GM19463 (cell line): ENCODE data around the gene CADM1.

Experiments used
- ATAC-seq: cut with Tn5 transposase; IDR thresholded peaks from one replicate; pipeline ENCODE4 v1.9.1; 2021; ENCODE audit warnings: mild to moderate bottlenecking, moderate library complexity; ENCODE audit not compliant: unreplicated experiment

Gene CADM1

DNA sequence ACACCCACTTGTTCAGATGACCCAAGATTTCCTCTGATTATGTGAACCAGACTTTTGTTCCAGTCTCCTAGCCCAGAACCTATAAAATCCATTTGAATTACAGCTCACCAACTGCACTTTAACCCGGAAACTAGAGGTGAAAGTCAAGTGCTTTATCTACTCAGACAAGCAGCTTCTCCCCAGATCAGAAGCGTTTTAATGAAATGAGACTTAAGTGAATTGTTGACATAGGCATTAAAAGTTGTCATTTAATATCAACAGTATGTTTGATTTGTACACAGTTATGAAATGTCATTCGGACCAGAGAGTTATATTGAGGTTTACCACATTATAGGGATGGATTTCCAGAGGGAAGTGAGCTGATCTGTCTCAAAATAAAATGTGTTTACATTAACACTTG lies 52.0 kb downstream of the CADM1 start:
- ATAC-seq, result no peak

DNA sequence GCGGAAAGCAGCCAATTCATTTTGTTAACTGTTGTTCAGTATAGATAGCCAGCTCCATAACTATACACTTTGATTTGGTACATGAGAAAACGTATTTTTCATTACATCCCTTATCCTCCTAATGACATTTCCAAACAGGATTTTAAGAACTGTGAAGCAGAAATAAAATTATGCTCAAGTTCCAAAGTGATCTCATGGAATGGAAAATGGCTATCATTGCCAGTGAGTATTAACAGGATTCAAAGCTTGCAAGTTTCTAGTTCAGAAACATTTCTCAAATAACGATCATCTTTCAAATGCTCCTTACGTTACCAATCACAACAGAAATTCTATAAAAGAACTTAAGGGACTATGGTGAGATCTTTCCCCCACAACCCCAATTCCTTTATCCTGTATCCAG lies 53.7 kb downstream of the CADM1 start:
- ATAC-seq, result no peak

GRCh38 chr11:115447273-115447864 lies 56.8 kb downstream of the CADM1 start:
- ATAC-seq, result no peak

DNA sequence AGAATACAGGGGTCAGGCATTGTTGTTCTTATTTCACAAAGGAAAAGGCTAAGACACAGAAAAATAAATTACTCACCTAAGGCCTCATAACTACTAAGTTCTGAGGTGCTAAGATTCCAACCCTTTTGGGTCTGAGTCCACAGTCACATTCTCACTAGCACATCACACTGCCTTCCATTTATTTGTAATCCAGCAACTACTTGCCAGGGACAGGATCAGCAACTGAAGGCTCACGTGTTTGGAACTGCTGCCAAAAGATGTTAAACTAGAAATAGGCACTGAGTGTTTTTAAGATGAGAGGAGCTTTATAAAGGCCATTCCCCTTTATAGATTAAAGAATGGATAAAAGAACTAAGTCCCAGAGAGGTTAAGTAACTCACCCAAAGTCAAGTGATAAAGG lies 58.0 kb downstream of the CADM1 start:
- no peak for ATAC-seq

DNA sequence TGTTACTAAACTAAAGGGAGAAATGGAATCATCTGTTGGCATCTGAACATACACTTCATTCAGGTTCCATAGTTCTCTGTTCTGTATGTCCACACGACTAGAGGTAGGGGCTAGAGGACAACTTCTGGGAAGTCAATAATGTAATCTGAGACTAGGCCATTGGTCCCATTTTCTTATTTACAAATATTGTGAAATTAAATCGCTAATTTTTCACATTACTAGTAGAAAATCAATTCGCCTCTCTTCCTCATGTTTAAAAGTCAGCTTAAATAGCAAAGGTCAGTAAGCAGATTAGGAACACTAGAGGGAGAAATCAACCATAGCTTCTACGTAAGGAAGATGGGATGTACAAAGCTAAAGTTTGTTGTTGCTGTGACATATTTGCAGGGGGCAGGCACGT lies 59.7 kb downstream of the CADM1 start:
- ATAC-seq, result no peak

DNA sequence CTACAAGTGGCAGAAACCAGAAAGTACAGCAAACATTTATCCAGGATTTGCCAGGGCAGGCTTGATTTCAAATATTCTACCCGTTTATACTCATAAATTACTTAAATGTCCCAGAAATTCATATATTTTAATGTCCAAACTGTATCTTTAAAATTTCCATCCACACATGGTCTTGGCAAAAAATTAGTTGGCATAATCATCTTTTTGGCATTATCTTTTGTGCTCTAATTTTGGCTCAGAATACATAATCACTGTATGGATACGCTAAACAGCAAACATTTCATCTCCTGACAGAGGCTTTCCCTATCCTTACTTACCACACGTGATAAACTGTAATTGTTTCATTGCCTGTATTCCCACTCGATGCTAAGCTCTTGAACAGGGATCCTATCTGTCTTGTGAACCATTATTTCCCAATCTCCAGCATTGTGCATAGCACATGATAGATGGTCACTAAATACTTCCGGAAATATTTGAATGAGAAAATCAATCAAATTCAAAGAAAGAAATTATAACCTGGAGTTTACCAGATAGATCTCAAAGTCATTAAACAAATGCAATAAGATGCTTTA lies 64.2 kb downstream of the CADM1 start:
- ATAC-seq, result no peak

GRCh38 chr11:115439385-115439784 lies 64.8 kb downstream of the CADM1 start:
- ATAC-seq, result no peak

GRCh38 chr11:115437902-115438575 lies 66.2 kb downstream of the CADM1 start:
- no peak for ATAC-seq

- no peak for ATAC-seq
These were observed 73.9 kb downstream of the CADM1 start for GRCh38 chr11:115430345-115430744.

DNA sequence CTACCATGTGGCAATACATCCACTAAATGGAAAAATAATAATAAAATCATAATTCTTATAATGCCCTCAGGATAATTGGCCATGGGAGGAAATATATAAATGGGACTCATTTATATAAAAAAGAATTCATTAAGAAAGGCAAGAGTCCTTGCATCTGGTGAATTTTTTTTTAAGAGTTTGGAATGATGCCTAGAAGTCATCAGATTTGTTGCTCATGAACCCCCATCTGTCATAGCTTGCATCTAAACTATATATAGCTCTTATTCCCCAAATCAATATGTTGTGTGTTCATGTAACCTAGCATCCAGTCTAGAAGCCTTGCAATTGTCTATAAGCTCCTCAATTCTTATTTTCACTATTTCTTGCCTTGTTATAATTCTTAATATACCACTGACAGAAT lies 75.9 kb downstream of the CADM1 start:
- ATAC-seq, result no peak

GRCh38 chr11:115425816-115426215 lies 78.4 kb downstream of the CADM1 start:
- no peak for ATAC-seq

DNA sequence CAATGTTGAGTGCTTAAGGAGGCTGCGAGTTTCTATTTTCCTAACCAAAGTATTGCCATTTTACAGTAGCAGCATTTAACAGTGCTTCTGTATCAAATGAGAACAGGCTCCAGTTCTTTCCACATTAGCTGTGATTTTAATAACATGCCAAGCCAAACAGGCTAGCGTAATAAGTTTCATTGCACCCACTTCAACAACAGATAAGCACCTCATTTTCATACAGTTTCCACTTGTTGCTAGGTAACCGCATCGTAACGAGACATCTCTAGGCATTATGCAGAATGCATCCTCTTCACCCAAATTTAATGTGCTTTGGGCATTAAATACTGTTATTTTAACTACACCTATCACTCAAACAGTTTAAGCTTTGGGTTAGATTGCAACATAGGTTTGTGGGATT lies 79.0 kb downstream of the CADM1 start:
- ATAC-seq, result no peak

DNA sequence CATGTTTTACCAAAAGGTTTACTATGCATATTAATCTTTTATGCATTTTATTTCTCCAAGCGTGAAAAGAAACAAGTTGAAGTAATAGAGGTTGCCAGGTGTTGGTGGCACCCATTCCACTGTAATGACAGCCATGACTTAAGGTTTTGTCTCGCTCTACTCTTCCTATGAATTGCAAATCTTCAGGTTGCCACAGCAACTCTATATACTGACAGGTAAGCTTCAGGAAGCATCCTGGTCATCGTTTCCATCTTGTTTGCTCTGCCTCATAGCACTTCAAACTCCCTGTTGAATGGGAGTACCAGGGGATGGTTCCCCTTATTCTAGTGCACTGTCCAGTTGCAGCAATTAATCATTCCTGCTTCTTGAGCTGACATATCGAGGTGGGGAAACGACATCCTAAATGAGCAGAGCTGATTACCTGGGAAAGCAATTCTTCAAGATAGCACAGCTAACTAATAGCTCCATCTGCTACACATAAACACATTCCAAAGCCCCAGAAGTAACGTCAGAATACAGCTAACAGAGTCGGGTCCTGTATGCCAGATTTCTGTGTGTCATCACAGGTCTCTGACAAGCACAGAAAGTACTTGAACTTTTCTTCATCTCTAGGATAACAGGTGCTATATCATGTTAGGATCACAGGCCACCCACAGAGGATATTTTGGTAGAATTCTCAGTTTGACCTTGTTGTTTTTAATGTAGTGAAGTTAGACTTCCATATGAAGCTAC lies 80.3 kb downstream of the CADM1 start:
- no peak for ATAC-seq

DNA sequence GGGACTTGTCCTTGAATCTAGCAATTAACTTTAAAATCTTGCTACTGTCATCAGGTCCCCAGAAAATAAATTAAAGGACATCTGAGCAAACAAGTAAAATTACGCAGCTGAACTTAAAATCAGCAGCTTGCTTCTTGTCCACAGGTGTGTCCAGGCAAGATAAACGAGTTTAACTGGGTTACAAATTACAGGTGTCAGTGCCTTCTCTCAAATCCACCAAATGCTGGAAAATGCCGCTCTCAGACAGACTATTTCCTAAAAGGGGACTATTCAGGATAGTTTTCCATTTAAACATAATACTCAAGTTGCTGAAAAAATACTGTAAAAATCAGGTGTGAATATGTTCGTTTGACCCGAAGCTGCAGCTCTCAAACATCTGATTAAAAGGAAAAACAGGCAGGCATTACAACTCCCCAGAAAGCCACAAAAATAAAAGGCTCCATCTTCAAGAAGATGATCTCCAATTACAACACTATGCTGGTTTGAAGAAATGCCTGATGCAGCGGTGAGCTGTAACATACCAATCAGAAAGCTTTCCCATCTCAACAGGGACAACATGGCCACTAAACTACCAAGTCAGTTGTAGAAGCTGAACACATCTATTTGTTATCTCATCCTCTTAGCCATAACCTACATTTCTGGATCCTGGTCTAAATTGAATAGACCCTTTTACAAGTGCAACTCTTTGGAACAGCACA lies 82.1 kb downstream of the CADM1 start:
- no peak for ATAC-seq

GRCh38 chr11:115421352-115421991 lies 82.7 kb downstream of the CADM1 start:
- ATAC-seq, result no peak

- ATAC-seq, result no peak
These were observed 83.7 kb downstream of the CADM1 start for GRCh38 chr11:115420505-115420904.

DNA sequence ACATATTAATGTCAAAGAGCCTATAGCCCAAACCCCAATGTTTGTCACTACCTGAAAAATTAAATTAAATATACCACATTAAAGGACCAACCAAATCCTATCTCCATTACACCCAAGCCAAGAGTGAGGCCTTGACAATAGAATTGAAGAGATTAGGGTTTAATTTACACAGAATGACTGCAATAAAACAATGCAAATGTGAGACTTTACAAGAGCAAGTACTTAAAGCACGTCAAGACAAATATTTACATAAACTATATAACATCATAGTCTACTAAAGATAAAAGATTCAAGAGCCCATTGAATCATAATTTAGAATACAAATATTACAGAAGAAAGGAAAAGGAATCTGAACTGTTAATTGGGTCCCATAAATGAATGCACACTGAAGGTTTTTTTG lies 85.6 kb downstream of the CADM1 start:
- no peak for ATAC-seq

GRCh38 chr11:115418081-115418480 lies 86.1 kb downstream of the CADM1 start:
- no peak for ATAC-seq

DNA sequence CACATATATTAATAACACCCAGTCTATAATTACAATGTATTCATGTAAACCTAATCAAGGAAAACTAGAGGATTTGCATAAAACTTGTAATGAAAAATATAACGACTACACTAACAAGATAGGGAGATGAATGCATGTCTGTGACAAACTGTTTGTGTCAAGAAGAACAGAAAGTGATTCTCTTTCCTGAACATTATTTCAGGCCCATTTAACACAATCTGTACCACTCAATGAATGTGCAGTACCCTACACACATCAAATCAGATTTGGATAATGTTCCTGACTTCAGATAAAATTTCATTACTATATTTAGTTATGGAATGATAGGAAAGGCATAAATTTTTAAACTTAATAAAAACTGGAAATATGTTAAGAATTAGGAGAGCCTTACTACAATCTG lies 93.1 kb downstream of the CADM1 start:
- no peak for ATAC-seq

- no peak for ATAC-seq
These were observed 94.5 kb downstream of the CADM1 start for GRCh38 chr11:115409691-115410220.
